ENCODE data around the gene PRPF40A. TPM values are rescaled to one million over a fixed set of nuclear protein-coding genes. Genes with fewer than 3 reads are reported as not detected.

The PRPF40A gene
- total and polyA plus RNA-seq, 2 experiments from 2014 or later = 254 to 261 TPM

DNA sequence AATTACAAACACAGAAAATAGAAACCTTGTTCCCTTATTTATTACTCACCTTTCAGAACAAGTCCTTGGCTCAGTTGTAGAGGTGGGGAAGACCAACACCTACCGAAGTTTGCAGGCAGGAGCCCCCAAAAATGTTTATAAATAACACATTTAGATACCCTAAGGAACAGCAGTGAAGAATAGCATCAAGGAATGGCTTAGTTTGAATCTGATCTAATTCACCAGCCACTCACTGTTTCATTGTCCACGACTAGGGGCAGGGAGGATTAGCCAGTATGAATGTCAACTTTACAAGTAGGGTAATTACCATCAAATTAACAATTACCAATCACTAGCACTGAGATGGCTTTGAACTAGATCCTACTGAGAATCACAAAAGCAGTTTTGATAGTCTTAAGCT lies 65.4 kb downstream of the PRPF40A start:
- DNase-seq (ENCODE audit: low spot score) (no peak), ATAC-seq (no peak)
- TF ChIP-seq ETS1 (IDR thresholded peaks at IDR 0.05) = no peak
- TF ChIP-seq EZH2phosphoT487 (IDR thresholded peaks at IDR 0.05; ENCODE audit: unreplicated experiment) = no peak
- H3K9me3 Mint-ChIP-seq = no peaks in the 10 kb centered on the region; the same call in 2 of the 3 replicates
- Histone ChIP-seq H2AFZ (no peak overlapping the region), H3K4me3 (no peak overlapping the region), H3F3A (replicated peaks; ENCODE audit: low read depth) (no peaks in the 10 kb centered on the region), H3K27me3 (ENCODE audit: insufficient read depth) (no peaks in the 10 kb centered on the region), H4K20me1 (replicated peaks; ENCODE audit: insufficient read depth) (peaks cover 7% of the 10 kb centered on the region; the same call in 1 of the 2 replicates), H3K4me1 (ENCODE audit: insufficient read depth) (peaks cover 17% of the 10 kb centered on the region), H3K27ac (ENCODE audit: low read depth) (no peak overlapping the region), H3K9me2 (ENCODE audit: insufficient read depth) (no peaks in the 10 kb centered on the region), H3K4me2 (no peak overlapping the region), H3K79me2 (replicated peaks; ENCODE audit: insufficient read depth) (no peaks in the 10 kb centered on the region), H3K36me3 (ENCODE audit: insufficient read depth) (peaks cover 25% of the 10 kb centered on the region; the same call in 1 of the 2 replicates)
- H3K4me3 Mint-ChIP-seq = no peak overlapping the region
- peaks cover 27% of the 10 kb centered on the region for H3K4me1 Mint-ChIP-seq
- H3K36me3 Mint-ChIP-seq (ENCODE audit: low read depth) = peaks cover 31% of the 10 kb centered on the region
- peaks cover 4% of the 10 kb centered on the region for H3K27me3 Mint-ChIP-seq (ENCODE audit: insufficient read depth, low read depth, poor library complexity)
- H3K27ac Mint-ChIP-seq = no peak overlapping the region

- Histone ChIP-seq H3K9me2 (ENCODE audit: insufficient read depth) (no peaks in the 10 kb centered on the region), H3K4me1 (ENCODE audit: insufficient read depth) (peaks cover 20% of the 10 kb centered on the region), H3K4me3 (no peak overlapping the region), H3K4me2 (no peak overlapping the region), H4K20me1 (replicated peaks; ENCODE audit: insufficient read depth) (peaks cover 12% of the 10 kb centered on the region; the same call in 1 of the 2 replicates), H3K27me3 (ENCODE audit: insufficient read depth) (no peaks in the 10 kb centered on the region), H3K79me2 (replicated peaks; ENCODE audit: insufficient read depth) (no peaks in the 10 kb centered on the region), H2AFZ (no peak overlapping the region), H3K27ac (ENCODE audit: low read depth) (no peak overlapping the region), H3K36me3 (ENCODE audit: insufficient read depth) (peaks cover 15% of the 10 kb centered on the region; the same call in 1 of the 2 replicates), H3F3A (replicated peaks; ENCODE audit: low read depth) (no peaks in the 10 kb centered on the region)
- no peak overlapping the region for H3K4me3 Mint-ChIP-seq
- H3K4me1 Mint-ChIP-seq = peaks cover 29% of the 10 kb centered on the region
- H3K27me3 Mint-ChIP-seq (ENCODE audit: insufficient read depth, low read depth, poor library complexity) = peaks cover 4% of the 10 kb centered on the region
- no peak for DNase-seq (ENCODE audit: low spot score)
- peak overlapping the region; percentile 11; the same call in 1 of the 2 replicates for H3K27ac Mint-ChIP-seq
- TF ChIP-seq ETS1 (IDR thresholded peaks at IDR 0.05) (no peak), EZH2phosphoT487 (IDR thresholded peaks at IDR 0.05; ENCODE audit: unreplicated experiment) (no peak), STAT1 (IDR thresholded peaks at IDR 0.05; ENCODE audit: unreplicated experiment) (no peak), EZH2 (IDR thresholded peaks at IDR 0.05; ENCODE audit: low read depth, unreplicated experiment) (no peak), JUNB (IDR thresholded peaks at IDR 0.05; ENCODE audit: unreplicated experiment) (no peak)
- TF ChIP-seq, protein P1, sequence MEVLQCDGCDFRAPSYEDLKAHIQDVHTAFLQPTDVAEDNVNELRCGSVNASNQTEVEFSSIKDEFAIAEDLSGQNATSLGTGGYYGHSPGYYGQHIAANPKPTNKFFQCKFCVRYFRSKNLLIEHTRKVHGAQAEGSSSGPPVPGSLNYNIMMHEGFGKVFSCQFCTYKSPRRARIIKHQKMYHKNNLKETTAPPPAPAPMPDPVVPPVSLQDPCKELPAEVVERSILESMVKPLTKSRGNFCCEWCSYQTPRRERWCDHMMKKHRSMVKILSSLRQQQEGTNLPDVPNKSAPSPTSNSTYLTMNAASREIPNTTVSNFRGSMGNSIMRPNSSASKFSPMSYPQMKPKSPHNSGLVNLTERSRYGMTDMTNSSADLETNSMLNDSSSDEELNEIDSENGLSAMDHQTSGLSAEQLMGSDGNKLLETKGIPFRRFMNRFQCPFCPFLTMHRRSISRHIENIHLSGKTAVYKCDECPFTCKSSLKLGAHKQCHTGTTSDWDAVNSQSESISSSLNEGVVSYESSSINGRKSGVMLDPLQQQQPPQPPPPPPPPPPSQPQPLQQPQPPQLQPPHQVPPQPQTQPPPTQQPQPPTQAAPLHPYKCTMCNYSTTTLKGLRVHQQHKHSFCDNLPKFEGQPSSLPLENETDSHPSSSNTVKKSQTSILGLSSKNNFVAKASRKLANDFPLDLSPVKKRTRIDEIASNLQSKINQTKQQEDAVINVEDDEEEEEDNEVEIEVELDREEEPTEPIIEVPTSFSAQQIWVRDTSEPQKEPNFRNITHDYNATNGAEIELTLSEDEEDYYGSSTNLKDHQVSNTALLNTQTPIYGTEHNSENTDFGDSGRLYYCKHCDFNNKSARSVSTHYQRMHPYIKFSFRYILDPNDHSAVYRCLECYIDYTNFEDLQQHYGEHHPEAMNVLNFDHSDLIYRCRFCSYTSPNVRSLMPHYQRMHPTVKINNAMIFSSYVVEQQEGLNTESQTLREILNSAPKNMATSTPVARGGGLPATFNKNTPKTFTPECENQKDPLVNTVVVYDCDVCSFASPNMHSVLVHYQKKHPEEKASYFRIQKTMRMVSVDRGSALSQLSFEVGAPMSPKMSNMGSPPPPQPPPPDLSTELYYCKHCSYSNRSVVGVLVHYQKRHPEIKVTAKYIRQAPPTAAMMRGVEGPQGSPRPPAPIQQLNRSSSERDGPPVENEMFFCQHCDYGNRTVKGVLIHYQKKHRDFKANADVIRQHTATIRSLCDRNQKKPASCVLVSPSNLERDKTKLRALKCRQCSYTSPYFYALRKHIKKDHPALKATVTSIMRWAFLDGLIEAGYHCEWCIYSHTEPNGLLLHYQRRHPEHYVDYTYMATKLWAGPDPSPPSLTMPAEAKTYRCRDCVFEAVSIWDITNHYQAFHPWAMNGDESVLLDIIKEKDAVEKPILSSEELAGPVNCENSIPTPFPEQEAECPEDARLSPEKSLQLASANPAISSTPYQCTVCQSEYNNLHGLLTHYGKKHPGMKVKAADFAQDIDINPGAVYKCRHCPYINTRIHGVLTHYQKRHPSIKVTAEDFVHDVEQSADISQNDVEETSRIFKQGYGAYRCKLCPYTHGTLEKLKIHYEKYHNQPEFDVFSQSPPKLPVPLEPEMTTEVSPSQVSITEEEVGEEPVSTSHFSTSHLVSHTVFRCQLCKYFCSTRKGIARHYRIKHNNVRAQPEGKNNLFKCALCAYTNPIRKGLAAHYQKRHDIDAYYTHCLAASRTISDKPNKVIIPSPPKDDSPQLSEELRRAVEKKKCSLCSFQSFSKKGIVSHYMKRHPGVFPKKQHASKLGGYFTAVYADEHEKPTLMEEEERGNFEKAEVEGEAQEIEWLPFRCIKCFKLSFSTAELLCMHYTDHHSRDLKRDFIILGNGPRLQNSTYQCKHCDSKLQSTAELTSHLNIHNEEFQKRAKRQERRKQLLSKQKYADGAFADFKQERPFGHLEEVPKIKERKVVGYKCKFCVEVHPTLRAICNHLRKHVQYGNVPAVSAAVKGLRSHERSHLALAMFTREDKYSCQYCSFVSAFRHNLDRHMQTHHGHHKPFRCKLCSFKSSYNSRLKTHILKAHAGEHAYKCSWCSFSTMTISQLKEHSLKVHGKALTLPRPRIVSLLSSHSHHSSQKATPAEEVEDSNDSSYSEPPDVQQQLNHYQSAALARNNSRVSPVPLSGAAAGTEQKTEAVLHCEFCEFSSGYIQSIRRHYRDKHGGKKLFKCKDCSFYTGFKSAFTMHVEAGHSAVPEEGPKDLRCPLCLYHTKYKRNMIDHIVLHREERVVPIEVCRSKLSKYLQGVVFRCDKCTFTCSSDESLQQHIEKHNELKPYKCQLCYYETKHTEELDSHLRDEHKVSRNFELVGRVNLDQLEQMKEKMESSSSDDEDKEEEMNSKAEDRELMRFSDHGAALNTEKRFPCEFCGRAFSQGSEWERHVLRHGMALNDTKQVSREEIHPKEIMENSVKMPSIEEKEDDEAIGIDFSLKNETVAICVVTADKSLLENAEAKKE (CRISPR knock-in tag; IDR thresholded peaks at IDR 0.05) = no peak
- peaks cover 22% of the 10 kb centered on the region; the same call in 2 of the 3 replicates for H3K36me3 Mint-ChIP-seq (ENCODE audit: low read depth)
- ATAC-seq = no peak
- H3K9me3 Mint-ChIP-seq = no peaks in the 10 kb centered on the region; the same call in 2 of the 3 replicates
These were observed 66.4 kb downstream of the PRPF40A start for GRCh38 chr2:152650768-152651371.
